Ishikawa (cell line): Measurements from ENCODE around the gene PDZK1IP1.

ENCODE experiments used
- CEBPB ChIP-seq: IDR thresholded peaks from 2 replicates; pipeline ENCODE4 v1.6.1; 2012
- CREB1 ChIP-seq: IDR thresholded peaks from 2 replicates; pipeline ENCODE4 v1.6.1; 2012; ENCODE audit warnings: low read depth
- EGR1 ChIP-seq: IDR thresholded peaks from 2 replicates; pipeline ENCODE4 v1.6.1; 2012
- EP300 ChIP-seq: IDR thresholded peaks from 2 replicates; pipeline ENCODE4 v1.6.1; 2012; ENCODE audit warnings: borderline replicate concordance
- FOXM1 ChIP-seq: IDR thresholded peaks from 2 replicates; pipeline ENCODE4 v1.6.1; 2012; ENCODE audit warnings: low read depth, borderline replicate concordance
- MAX ChIP-seq: IDR thresholded peaks from 2 replicates; pipeline ENCODE4 v1.6.1; 2012
- NFIC ChIP-seq: IDR thresholded peaks from 2 replicates; pipeline ENCODE4 v1.6.1; 2012
- RAD21 ChIP-seq: IDR thresholded peaks from 2 replicates; pipeline ENCODE4 v1.6.1; 2012; ENCODE audit warnings: low read depth
- REST ChIP-seq: IDR thresholded peaks from 2 replicates; pipeline ENCODE4 v1.6.1; 2012; ENCODE audit warnings: low read depth, mild to moderate bottlenecking
- TAF1 ChIP-seq: IDR thresholded peaks from 2 replicates; pipeline ENCODE4 v1.6.1; 2012; ENCODE audit warnings: low read depth, mild to moderate bottlenecking
- TCF12 ChIP-seq: IDR thresholded peaks from 2 replicates; pipeline ENCODE4 v1.6.1; 2012; ENCODE audit warnings: low read depth
- TEAD4 ChIP-seq: IDR thresholded peaks from 2 replicates; pipeline ENCODE4 v1.6.1; 2012
- USF1 ChIP-seq: IDR thresholded peaks from 2 replicates; pipeline ENCODE4 v1.6.1; 2012
- YY1 ChIP-seq: IDR thresholded peaks from 2 replicates; pipeline ENCODE4 v1.6.1; 2012; ENCODE audit warnings: low read depth
- ZBTB7A ChIP-seq: IDR thresholded peaks from 2 replicates; pipeline ENCODE4 v1.6.1; 2012; ENCODE audit warnings: low read depth

Gene PDZK1IP1

GRCh38 chr1:47189844-47190508 lies at the start of gene PDZK1IP1:
Gene PDZK1IP1 (minus strand): TSS chr1:47190036. CDS start chr1:47189932, 104 bp downstream.
- TF ChIP-seq USF1 (no peak), EP300 (no peak), CREB1 (no peak)

- TF ChIP-seq RAD21 = no peak
- TF ChIP-seq TAF1 = no peak
- TF ChIP-seq EGR1 = no peak
- no peak for TF ChIP-seq MAX
- no peak for TF ChIP-seq ZBTB7A
- TF ChIP-seq FOXM1 = no peak
- TF ChIP-seq TEAD4 = no peak
- TF ChIP-seq NFIC = no peak
- TF ChIP-seq YY1 = no peak
- TF ChIP-seq TCF12 = no peak
- TF ChIP-seq CEBPB = no peak
- TF ChIP-seq USF1 = no peak
- no peak for TF ChIP-seq REST
- TF ChIP-seq CREB1 = no peak
These were observed 49.2 kb upstream of the PDZK1IP1 start for GRCh38 chr1:47238935-47239592.

GRCh38 chr1:47235806-47236205 lies 46.0 kb upstream of the PDZK1IP1 start:
- TF ChIP-seq USF1 = no peak
- no peak for TF ChIP-seq FOXM1
- TF ChIP-seq ZBTB7A = no peak
- no peak for TF ChIP-seq YY1
- no peak for TF ChIP-seq TCF12
- TF ChIP-seq EGR1 = no peak
- TF ChIP-seq EP300 = no peak
- no peak for TF ChIP-seq NFIC
- TF ChIP-seq CEBPB = no peak
- TF ChIP-seq CREB1 = no peak
- no peak for TF ChIP-seq REST

GRCh38 chr1:47235241-47235681 lies 45.4 kb upstream of the PDZK1IP1 start:
- no peak for TF ChIP-seq CEBPB
- TF ChIP-seq MAX = no peak

- no peak for TF ChIP-seq REST
- TF ChIP-seq EP300 = no peak
- TF ChIP-seq RAD21 = no peak
- no peak for TF ChIP-seq NFIC
- TF ChIP-seq CEBPB = no peak
- no peak for TF ChIP-seq TCF12
- no peak for TF ChIP-seq USF1
- TF ChIP-seq FOXM1 = no peak
- no peak for TF ChIP-seq MAX
- TF ChIP-seq TAF1 = no peak
- no peak for TF ChIP-seq ZBTB7A
- no peak for TF ChIP-seq EGR1
- no peak for TF ChIP-seq YY1
- no peak for TF ChIP-seq CREB1
- TF ChIP-seq TEAD4 = no peak
These were observed 43.4 kb upstream of the PDZK1IP1 start for GRCh38 chr1:47233186-47233585.
